GM12874 (cell line): ENCODE data around the gene CYSRT1.

Source experiments
- TF ChIP-seq, protein P1 (sequence below): IDR thresholded peaks from 2 replicates; pipeline ENCODE4 v1.5.1; 2011; ENCODE audit warnings: low read depth, mild to moderate bottlenecking, control low read depth, low read length, moderate library complexity; ENCODE audit not compliant: insufficient read depth

Gene CYSRT1

DNA sequence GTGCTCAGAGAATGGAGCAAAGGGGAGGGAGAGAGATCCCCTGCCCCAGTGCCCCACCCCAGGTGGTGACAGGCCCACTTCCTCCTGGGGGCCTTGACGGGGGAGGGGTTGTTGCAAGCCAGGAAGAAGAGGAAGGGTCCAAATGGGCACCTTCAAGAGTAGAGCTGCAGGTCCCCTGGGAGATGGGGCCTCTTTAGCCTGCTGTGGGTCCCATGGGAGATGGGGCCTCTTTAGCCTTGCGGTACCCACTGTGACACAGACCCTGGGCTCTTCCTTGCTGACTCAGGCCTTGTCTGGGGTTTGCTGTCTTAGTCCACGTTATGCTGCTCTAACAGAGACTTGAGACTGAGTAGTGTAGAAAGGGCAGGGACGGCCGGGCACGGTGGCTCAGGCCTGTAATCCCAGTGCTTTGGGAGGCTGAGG is 43.0 kb downstream of the CYSRT1 start:
- TF ChIP-seq, protein P1, sequence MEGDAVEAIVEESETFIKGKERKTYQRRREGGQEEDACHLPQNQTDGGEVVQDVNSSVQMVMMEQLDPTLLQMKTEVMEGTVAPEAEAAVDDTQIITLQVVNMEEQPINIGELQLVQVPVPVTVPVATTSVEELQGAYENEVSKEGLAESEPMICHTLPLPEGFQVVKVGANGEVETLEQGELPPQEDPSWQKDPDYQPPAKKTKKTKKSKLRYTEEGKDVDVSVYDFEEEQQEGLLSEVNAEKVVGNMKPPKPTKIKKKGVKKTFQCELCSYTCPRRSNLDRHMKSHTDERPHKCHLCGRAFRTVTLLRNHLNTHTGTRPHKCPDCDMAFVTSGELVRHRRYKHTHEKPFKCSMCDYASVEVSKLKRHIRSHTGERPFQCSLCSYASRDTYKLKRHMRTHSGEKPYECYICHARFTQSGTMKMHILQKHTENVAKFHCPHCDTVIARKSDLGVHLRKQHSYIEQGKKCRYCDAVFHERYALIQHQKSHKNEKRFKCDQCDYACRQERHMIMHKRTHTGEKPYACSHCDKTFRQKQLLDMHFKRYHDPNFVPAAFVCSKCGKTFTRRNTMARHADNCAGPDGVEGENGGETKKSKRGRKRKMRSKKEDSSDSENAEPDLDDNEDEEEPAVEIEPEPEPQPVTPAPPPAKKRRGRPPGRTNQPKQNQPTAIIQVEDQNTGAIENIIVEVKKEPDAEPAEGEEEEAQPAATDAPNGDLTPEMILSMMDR, result no peak

DNA sequence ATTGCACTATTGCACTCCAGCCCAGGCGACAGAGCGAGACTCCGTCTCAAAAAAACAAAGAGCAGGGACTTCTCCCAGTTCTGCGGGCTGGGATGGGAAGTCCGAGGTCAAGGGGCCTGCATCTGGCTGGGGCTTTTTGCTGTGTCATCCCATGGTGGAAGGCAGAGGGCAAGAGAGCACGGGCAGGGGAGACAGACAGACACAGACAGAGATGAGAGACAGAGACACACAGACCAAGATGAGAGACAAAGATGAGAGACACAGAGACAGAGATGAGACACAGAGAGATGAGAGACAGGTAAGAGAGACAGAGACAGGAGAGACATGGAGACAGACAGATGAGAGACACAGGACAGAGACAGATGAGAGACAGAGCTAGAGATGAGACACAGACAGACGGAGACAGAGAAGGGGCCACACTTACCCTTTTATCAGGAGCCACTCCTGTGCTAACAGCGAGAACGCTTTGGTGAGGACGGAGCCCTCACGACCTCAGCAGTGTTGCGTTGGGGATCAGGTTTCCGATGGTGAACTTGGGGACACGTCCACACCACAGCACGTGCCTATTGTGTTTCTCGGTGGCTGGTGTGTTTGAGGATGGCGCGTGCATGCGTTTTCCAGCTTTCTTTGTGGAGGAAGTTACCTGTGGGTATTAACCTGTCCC is 43.7 kb downstream of the CYSRT1 start:
- TF ChIP-seq, protein P1, result no peak

DNA sequence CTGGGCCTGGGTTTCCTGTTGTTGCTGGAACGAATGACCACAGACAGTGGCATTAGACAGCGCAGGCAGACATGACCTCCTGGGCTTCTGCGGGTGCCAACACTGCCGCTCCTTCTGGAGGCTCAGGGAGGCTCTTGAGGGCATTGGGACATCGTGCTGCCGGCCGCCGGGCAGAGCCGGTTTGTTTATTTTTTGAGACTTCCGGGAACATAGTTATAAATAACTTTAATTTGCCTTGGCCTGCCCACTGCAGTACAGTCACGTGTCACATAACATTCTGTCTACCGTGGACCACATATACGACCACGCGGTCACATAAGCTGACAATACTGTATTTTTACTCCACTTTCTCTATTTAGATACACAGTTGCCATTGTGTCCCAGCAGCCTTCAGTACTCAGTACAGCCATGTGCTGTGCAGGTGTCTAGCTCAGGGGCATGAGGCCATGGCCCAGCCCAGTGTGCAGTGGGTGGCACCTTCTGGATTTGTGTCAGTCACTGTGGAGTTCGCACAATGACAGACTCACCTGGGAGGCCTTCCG is 44.3 kb downstream of the CYSRT1 start:
- TF ChIP-seq, protein P1, result no peak

DNA sequence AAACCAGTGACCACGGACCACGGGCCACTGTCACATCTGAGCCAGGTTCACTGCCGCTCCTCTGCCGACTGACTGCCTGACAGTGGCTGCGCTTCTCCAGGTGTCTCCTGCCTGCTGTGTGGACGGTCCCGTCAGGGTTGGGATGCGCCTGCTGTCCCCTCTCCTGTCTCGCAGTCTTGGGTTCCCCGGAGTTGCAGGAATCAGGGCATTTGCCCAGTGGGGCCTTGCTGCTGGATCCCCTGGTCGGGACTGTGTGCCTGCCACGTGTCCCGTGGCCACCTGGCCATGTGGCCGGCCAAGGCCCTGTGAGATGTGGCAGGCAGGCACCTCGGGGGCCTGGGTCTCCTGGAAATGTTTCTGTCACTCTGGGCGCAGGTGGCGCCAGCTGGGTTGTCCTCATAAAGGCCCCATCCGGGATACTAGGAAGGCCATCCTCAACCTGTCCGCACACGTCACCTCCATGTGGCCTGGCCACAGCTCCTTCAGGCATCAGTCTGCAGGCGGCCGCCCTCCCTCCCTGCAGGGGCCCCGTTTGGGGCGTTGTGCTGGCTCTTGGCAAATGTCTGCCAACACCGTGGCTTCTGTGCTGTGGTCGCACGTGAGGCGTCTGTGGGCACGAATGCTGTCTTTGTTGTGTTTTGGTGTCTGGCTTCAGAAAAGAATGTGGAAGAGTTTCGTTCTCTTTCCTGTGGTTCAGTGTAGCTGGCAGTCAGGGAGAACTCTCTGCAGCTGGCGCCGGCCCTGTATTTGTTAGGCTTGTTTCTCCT is 46.1 kb downstream of the CYSRT1 start:
- TF ChIP-seq, protein P1, result no peak

DNA sequence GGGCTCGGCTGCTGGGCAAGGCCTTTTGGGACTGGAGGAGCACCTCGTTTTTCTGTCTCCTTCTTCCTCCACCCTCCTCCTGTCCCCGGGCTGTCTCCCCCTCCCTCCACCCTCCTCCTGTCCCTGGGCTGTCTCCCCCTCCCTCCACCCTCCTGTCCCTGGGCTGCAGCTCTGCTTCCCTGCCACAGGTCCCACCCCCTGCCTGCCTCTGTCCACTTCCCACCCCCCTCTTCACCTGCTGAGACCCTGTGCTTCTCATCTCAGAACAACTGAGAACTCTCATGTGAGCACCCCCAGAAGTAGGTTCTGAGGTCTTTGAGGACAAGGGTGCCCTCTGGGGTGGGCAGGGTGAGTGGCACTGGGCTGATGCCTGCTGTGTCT is 46.7 kb downstream of the CYSRT1 start:
- TF ChIP-seq, protein P1, result no peak

DNA sequence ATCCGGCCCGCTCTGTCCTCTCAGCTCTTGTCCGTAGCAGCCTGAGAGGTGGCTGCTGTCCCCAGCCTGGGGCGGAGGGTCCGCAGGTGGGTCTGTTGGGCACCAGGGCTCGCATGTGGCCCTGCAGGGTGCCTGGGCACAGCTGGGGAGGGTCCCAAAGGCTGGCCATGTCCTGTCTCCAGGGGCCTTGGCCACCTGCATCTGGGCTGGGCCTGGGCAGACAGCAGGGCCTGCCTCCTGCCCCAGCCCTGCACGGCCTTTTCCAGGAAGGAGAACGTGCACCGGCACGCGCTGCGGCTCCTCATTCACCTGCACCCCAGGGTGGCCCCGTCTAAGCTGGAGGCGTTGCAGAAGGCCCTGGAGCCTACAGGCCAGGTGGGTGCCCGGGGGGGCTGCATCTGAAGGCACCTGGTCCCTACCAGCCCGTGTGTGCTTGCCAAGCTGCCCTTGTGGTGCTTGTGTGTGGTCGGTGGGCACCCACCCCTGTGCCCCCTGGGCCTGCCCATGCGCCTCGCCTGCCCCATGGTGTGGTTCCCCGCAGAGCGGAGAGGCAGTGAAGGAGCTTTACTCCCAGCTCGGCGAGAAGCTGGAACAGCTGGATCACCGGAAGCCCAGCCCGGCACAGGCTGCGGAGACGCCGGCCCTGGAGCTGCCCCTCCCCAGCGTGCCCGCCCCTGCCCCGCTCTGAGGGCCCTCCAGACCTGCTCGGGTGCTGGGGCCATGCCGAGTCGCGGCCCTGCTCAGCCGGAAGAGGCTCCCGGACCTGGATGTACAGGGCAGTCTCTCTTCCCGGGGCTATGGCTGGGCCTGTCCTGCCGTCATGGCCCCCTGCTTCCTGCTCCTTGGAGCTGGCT is 47.5 kb downstream of the CYSRT1 start:
- TF ChIP-seq, protein P1, result no peak

DNA sequence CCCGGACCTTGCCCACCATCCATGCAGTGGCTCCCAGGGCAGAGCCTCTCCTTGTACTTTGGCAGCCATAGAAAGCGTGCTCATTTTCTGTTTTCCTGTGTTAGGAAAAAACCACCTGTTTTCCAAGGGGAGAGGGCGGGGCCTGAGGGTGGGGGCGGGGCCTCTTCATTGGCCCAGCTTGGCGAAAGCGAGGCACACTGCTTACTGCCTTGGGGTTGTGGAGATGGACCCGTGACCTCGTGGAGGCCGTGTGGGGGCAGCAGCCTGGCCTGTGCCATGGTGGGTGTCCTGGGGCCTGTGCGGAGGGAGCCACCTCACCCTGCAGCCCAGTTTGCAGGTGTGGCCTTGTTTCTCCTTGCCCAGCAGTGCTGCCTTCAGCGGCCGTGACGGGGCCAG is 48.1 kb downstream of the CYSRT1 start:
- TF ChIP-seq, protein P1, result no peak
